Erythroblast (primary cell): ENCODE data around the gene TRPM5.

ENCODE experiments used
- GATA1 ChIP-seq: IDR thresholded peaks from 2 replicates; pipeline ENCODE4 v1.6.1; 2011; ENCODE audit warnings: low read depth, mild to moderate bottlenecking, control low read depth, low read length, moderate library complexity
- POLR2A ChIP-seq: IDR thresholded peaks from 2 replicates; pipeline ENCODE4 v1.6.1; 2011; ENCODE audit warnings: mild to moderate bottlenecking, low read length

GRCh38 chr11:2461253-2461955 is 17.1 kb upstream of the TRPM5 start:
- no peak for TF ChIP-seq POLR2A
- no peak for TF ChIP-seq GATA1
